ENCODE results near the gene FAM110D.

The FAM110D gene

DNA sequence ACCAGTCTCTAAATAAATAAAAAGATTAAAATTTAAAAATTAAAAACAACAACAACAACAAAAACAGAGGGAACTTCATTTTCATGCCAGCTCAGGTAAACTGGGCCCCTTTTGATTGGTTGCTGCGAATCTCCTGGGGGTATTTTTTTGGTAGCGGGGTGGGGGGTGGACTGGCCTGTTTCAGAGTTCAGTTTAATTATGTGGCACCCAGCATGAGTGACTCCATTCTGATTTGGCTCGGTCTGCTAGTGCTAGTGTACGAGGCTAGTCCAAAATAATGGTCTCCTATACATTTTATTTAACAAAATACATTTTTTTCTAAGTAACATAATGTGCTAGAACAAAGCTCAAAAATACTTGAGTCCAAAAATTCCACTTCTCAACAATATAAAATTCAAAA is 29.1 kb upstream of the FAM110D start:
- no peak for DNase-seq (ENCODE audit: low read depth, low spot score)

DNA sequence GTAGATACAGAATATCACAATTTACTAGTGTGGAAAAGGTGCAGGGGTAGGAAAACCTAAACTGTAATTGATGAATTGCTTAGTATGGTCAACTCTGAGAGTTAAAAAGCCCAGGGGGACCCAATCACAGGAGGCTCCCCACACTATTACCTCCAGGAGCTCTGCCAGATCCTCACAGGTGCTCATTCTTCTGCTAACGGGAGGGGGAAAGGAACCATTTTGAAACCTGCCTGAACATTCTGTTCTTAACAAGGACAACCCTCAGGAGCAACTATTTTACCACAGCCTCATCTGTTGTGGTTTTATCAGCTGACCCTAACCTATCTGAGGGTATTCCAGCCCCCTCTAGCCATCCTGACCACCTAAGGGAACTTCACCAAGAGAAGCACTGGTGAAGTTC is 28.2 kb upstream of the FAM110D start:
- no peak for DNase-seq (ENCODE audit: low read depth, low spot score)

DNA sequence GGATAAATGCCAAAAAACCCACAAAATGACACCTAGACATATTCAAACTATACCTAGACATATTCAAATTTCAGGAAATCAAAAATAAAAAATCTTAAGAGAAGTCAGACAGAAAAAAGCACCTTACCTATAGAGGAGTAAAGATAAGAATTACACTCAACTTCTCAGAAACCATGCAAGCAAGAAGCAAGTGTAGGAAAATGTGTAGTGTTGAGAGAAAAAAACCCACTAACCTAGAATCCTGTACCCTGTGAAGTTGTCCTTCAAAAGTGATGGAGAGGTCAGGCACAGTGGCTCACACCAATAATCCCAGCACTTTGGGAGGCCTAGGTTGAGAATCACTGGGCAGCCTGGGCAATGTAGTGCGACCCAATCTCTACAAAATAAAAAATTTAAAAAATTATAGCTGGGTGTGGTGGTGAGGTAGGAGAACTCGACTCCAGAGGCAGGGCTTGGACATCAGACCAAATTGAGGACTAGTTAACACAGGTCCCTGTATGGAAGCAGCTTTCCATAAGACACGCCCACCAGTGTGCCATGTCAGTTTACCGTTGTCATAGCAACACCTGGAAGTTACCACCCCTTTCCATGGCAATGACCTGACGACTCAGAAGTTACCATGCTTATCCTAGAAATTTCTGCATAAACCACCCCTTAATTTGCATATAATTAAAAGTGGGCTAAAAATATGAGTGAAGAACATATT is 26.6 kb upstream of the FAM110D start:
- no peak for DNase-seq (ENCODE audit: low read depth, low spot score)

DNA sequence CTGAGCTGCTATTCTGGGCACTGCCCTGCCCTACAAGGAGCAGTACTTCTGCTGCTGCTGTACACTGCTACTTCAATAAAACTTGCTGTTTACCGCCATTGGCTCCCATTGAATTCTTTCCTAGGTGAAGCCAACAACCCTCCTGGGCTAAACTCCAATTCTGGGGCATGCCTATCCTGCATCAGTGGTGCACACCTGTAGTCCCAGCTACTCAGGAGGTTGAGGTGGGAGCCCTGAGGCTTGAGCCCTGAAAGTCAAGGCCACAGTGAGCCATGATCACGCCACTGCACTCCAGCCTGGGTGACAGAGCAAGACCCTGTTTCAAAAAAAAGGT is 26.1 kb upstream of the FAM110D start:
- no peak for DNase-seq (ENCODE audit: low read depth, low spot score)

DNA sequence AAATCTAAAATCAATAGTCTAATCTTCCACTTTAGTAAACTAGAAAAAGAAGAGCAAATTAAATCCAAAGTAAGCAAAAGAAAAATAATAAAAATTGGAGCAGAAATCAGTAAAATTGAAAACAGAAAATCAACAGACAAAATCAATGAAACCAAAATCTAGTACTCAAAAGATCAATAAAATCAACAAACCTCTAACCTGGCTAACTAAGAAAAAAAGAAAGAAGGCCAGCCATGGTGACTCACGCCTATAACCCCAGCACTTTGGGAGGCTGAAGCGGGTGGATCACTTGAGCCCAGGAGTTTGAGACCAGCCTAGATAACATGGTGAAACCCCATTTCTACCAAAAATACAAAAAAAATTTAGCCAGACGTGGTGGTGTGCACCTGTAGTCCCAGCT is 24.4 kb upstream of the FAM110D start:
- DNase-seq (ENCODE audit: low read depth, low spot score) = no peak

DNA sequence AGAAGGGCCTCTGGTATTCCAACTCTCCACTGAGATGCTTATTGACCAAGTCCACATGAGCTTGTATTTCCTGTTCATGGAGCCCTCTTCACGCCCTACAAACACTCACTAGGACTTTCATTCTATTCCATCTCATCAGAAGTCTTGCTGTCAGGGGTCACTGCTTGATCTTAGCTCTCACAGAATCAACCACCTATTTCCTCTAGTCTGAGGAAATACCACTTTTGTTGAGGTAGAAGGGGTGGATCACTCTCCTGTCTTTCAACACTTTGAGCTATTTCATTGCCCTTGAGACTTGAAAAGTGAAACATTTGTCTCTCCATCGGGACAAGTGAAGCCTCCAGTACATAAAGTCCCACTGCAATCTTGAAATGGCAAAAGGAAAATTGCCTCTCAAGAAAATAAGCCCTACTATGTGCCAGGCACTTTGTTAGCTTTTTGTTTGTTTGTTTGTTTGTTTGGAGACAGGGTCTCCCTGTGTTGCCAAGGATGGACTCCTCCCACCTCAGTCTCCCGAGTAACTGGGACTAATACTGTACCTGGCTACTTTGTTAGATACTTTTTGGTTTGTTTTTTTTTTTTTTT is 19.8 kb upstream of the FAM110D start:
- DNase-seq (ENCODE audit: low read depth, low spot score) = no peak

DNA sequence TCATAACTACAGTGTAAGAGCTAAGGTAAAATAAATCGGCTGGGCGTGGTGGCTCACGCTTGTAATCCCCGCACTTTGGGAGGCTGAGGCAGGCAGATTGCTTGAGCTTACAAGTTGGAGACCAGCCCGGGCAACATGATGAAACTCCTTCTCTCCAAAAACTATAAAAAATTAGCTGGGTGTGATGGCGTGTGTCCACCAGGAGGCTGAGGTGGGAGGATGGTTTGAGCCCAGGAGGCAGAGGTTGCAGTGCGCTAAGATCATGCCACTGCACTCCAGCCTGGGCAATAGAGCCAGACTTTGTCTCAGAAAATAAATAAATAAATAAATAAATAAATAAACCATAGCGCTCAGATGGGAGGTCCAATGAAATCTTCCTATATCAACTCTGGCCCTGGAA is 16.7 kb upstream of the FAM110D start:
- no peak for DNase-seq (ENCODE audit: low read depth, low spot score)

DNA sequence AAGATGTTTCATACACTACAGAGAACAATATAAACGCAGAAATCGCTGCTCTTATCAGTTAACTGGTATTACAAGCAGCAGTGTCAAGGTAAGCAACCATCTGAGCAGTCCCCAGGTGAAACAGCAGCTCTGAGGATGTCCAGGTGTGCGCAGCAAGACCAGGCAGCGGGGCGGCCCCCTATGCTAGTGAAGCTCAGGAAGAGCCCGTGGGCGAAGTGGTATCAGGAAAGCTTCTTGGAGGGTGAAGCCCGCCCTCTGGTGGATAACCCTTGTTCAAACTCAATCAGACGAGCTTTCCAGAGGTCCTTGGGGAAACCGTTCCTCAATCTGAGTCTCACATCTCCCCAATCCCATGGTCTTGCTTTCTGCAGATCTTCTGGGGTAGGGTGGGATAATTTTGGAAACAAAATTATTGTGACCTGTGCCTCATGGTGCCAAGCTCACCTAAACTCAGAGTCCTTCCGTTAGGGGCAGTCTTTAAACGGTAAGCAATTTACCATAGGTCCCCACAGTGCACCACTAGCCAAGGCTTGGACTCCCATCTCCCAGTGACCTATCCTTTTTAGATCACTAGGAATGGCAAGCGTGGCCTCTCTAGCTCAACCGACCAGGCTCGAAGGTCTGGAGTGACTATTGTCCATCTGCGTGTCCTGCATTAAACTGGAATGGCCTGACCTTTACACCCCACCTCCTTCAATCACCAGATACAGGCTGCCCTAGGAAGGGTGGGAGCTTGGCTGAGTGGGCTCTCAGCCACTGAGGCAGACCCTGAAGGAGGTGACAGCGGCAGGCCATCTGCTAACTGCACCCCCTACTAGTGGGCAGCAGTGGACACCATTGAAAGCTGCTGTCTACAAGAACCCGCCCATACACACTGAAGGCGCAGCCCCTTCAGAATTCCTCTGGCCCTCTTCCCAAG is 13.6 kb upstream of the FAM110D start:
- DNase-seq (ENCODE audit: low read depth, low spot score) = peak; percentile 29

DNA sequence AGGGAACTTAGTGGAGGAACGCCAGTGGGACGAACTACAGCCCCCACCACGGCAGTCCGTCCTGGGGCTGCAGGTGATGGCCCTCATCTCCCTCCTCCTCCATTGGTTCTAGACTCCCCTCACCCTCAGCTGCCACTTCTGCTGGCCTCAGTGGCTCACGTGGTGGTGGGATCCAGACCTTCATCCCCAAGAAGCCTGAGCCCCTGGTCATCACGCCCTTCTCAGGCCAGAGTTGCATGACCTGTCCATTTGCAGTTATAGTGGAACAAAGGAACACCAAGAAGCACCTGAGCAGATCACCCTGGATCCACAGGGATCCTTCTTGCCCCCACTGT is 13.0 kb upstream of the FAM110D start:
- DNase-seq (ENCODE audit: low read depth, low spot score) = no peak

DNA sequence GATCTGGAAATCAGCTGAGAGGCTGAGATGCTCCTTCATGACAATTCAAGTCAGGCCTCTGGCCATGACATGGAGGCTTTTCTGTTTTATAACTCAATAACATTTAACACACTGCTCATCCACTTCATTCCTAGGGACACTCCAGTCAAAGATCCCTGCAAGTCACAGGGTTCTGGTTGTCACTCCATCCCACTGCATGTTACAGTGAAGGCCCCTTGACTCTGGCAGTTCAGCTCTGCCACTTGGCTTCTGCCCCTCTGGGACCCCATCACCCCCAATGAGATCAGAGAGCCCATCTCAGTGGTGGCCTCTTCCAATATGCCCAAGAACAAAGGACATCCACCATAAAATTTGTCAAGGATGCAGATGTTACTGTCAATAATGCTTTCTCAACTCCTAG is 10.0 kb upstream of the FAM110D start:
- DNase-seq (ENCODE audit: low read depth, low spot score) = no peak

DNA sequence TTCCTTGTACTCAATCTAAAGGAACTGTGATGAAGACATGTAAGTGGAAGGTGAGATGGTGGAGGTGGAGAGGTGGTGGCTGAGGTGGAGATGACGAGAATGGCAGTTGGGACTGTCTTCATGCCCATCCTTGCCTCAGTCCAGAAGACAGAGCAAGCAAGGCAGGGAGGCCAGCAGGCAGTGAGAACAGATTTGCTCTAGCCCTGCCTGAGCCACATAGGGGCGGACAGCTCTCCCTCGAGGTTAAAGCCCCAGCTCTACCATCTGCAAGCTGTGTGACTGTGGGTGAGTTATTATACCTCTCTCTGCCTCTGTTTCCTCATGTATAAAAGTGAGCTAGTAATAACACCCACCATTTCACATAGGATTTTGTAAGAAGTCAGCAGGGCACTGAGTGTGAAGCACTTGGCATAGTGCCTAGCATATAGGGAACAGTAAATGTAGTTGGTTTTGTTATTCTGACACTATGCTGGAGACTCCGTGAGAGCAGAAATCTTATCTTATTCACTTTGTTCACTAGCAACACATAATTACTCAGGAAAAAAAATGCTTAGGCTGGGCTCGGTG is 4.8 kb upstream of the FAM110D start:
- DNase-seq (ENCODE audit: low read depth, low spot score) = no peak

DNA sequence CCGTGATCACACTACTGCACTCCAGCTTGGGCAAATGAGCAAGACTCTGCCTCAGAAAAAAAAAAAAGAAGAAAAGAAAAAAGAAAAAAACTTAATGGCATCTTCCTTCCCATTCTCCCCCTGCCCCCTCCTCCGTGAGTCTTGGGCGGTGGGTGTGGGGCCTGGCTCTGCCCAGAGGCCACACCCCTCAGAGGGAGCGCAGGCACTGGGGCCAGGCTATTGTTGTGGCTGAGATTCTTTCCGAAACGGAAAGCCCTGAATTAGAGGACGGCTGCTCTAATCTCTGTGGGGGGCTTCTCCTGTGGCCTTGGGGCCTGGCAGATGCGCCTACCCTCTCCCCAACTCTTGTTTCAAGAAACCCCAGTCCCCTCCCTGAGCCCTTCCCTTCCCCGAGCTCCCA is 4.1 kb upstream of the FAM110D start:
- no peak for DNase-seq (ENCODE audit: low read depth, low spot score)

DNA sequence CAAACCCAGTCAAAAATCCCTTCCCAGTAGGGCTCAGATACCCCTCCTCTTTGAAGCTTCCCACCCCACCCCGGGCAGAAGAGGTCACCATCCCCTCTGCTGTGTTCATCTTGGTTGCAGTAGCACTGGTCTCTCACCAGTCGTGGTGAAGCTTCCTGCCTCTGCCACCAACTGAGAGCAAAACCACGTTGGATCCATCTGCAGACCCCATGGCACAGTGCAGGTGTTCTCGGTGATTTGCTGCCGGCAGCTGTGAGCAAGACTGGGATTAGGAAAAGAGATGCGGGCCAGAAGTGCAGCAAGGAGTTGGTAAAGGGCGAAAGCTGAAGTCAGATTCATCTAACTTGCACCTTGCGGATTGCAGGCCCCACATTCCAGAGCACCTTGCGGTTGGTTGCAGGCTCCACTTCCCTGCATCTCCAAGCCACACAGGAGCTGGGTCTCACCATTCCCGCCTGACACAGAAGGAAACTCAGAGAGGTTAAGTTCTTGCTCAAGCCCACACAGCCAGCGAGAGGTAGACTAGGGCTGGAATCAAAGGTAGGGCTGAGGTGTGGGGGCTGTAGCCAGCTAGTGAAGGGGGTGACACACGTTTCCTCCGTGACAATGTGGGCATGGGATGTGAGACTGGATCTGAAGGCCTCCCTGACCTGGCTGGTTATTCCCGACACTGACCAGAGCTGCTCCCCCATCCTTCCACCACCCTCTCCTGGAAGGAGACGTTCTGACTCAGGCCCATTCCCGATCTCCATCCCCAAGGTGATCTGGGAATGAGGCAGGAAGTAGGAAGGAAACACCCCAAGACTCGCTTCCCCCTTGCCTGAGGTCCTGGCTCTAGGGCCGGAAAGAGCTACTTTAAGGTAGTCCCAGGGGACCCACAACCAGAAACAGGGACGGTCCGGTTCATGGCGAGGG is 3.3 kb upstream of the FAM110D start:
- DNase-seq (ENCODE audit: low read depth, low spot score) = no peak

DNA sequence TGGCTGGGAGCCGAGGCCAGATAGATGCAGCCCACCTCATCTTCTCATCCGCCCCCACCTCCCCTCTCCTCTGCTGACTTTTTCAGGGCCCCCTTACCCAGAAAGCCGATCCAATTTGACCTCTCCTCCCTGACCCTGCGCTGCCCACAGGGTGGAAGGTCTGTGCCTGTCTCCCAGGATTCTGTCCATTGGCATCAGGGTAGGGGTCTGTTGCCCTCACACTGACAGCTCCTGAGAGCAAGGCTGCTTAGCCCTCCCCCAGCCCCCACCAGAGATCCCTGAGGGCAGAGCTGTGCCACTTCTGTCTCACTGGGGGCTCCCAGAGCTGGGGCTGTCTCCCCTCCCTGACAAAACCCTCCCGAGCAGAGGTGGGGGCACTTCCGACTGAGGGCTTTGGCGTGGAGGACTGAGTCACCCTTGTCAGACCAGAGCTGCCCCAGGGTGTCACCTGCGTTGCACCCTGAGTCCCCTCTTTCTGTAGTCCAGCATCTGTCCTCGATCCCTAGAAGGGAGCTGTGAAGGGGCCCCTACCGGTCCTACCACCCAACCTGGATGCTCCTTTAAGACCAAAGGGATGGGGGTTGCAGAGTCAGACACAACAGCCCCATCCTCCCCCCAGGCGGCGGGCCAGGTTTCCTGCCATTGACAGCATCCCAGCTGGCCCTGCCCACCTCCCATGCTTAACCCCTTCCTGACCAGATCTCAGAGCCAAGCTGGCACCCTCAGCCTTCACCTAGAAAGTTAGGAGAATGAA is 2.4 kb upstream of the FAM110D start:
- no peak for DNase-seq (ENCODE audit: low read depth, low spot score)

DNA sequence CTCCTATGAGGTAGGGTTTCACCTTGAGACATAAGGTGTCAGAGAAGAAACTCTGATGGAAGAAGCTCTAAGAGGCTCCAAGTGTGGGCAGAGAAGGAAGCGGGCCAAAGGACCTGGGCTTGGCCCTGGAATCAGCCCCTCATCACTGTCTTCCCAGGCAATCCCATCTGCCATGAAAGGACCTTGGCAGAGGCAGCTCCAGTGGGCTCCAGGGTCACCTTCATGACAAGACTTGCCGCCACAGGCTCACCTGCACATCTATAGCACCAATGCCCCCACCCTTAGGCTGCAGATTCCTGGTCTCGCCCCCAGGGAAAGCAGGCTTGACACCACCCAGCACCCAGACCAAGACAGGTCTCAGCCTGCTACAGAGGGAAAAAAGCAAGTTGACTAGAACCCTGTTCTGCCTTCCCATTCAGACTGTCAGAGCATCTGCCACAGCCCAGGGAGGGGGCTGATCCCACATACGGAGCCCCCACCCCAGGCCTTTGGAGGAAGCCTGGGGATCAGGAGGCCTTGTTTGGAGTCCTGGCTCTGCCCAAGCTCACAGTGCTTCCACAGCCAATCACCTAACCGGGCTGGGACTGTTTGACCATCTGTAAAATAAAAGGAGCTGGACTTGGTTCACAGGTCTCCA is 490 bp upstream of the FAM110D start:
- no peak for DNase-seq (ENCODE audit: low read depth, low spot score)

DNA sequence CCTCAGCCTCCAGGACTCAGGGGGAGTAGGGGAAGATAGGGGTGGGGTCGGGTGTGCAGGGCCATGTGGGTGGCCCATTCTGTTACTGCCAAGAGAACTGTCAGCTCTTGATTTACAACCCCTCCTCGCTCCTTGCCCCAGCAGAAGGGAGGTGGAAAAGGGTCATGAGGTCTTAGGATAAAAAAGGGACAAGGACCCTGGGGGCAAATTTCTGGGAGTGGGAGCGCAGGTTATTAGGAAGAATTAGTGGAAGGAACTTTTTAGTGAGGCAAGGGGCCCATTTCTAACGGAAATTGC is 812 bp downstream of the FAM110D start:
- no peak for DNase-seq (ENCODE audit: low read depth, low spot score)

DNA sequence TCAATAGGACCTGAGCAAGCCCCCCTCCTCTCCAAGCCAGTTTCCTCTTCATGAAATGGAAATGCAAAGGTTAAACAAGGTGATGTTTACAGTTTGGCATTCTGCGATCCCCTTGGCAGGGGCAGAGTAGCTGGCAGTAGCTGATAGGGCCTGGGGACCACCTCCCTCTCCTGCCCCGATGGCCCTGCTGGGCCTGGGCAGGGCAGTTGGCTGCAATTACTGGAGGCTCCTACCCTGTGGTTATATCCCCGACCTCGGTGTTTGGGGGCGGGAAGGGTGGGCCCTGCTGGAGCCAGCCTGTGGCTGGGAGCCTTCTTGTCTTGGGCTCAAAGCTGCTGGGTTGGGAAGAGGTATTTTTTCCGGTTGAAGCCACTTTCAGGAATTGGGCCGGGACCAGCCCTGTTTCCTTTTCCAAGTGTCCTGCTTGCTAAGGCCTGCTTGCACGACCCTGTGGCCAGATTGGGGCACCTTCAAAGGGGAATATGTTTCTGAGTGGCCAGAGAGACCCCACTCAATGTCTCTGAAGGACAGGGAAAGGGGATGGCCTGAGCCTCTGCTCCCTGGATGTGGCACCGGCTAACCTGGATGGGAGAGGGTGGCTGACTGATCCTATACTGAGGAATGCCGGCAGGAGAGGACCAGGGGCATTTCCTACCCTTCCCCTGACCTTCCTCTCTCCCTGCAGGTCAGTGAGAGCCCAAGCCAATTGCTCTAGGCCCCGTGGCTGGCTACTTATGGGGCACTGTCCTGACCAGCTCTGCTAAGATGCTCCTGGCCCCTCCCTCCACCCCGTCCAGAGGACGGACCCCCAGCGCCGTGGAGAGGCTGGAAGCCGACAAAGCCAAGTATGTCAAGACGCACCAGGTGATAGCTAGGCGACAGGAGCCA is 1.9 kb downstream of the FAM110D start:
- no peak for DNase-seq (ENCODE audit: low read depth, low spot score)

DNA sequence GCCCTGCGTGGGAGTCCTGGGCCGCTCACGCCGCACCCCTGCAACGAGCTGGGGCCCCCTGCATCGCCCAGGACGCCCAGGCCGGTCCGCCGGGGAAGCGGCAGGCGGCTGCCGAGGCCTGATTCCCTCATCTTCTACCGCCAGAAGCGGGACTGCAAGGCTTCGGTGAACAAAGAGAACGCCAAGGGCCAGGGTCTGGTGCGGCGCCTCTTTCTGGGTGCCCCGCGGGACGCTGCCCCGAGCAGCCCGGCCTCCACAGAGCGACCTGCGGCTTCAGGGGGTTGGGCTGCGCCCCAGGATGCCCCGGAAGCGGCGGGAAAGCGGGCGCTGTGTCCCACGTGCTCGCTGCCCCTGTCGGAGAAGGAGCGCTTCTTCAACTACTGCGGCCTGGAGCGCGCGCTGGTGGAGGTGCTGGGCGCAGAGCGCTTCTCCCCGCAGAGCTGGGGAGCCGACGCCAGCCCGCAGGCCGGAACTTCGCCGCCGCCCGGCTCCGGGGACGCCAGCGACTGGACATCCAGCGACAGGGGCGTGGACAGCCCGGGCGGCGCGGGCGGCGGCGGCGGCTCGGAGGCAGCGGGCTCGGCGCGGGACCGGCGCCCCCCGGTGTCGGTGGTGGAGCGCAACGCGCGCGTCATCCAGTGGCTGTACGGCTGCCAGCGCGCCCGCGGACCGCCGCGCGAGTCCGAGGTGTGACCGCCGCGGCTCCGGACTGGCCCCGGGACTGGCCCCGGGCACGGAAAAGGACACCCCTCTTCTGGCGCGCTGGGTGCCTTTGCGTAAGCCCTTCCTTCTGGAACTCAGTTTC is 2.7 kb downstream of the FAM110D start:
- no peak for DNase-seq (ENCODE audit: low read depth, low spot score)

DNA sequence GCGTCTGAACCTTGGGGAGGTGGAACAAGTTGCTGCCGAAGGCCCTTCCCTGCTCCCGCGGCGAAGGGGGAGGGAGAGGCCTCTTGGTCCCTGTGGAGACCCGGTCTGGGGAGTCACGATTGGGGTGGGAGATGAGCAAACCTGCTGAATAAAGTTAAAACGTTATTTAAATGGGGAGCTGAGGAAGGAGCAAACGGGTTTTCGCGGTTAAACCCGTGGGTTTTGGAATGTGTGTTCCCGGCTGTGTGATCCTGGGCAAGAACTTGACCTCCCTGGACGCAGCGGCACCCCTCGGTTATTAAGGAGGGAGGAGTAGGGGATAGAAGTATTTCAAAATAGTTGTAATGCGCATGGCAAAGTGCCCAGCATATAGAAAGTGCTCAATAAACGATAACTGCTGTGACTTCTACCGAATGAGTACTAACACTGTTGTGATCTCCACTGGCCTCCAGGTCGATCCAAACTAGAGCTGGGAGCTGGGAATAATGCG is 3.4 kb downstream of the FAM110D start:
- no peak for DNase-seq (ENCODE audit: low read depth, low spot score)

Measured in activated naive CD8-positive, alpha-beta T cell treated with anti-CD3 and anti-CD28 coated beads, Interleukin-2, amount 50 U/mL, for 16 hours (primary cell).